Osteoblast (primary cell): Measurements from ENCODE around the gene MISP3. TPM values are rescaled to one million over a fixed set of nuclear protein-coding genes. Genes with fewer than 3 reads are reported as not detected.

Source experiments
- DNase-seq: peaks from one replicate; pipeline ENCODE4 v3.0.0; 2011; ENCODE audit warnings: low spot score, mixed read lengths; ENCODE audit not compliant: insufficient read length; ENCODE audit errors: missing footprints
- H2AFZ ChIP-seq: 2 replicates; pipeline ENCODE4 v1.6.0; 2011; ENCODE audit warnings: mild to moderate bottlenecking, low read length
- H3K27ac ChIP-seq: 2 replicates; pipeline ENCODE4 v1.5.1; 2011; ENCODE audit warnings: mild to moderate bottlenecking, low read depth, low read length, moderate library complexity
- H3K27me3 ChIP-seq: 2 replicates; pipeline ENCODE4 v1.6.0; 2012; ENCODE audit warnings: mild to moderate bottlenecking, control low read depth, inconsistent platforms, low read length, moderate library complexity; ENCODE audit not compliant: insufficient read depth
- H3K36me3 ChIP-seq: 2 replicates; pipeline ENCODE4 v1.5.1; 2011; ENCODE audit warnings: mild to moderate bottlenecking, low read length, control low read depth, moderate library complexity; ENCODE audit not compliant: insufficient read depth
- H3K4me1 ChIP-seq: 2 replicates; pipeline ENCODE4 v1.5.1; 2011; ENCODE audit warnings: mild to moderate bottlenecking, low read length, control low read depth, moderate library complexity; ENCODE audit not compliant: insufficient read depth
- H3K4me2 ChIP-seq: 2 replicates; pipeline ENCODE4 v1.6.0; 2011; ENCODE audit warnings: mild to moderate bottlenecking, low read length; ENCODE audit not compliant: insufficient read depth
- H3K4me3 ChIP-seq: fragments of 200-600 bp; sonication (generic); 3 replicates; pipeline ENCODE4 v1.5.1; 2012; ENCODE audit warnings: mild to moderate bottlenecking, low read length, inconsistent platforms; ENCODE audit not compliant: insufficient read depth
- H3K79me2 ChIP-seq: 2 replicates; pipeline ENCODE4 v1.6.0; 2012; ENCODE audit warnings: mild to moderate bottlenecking, low read length, control low read depth, inconsistent platforms; ENCODE audit not compliant: insufficient read depth
- H3K9me3 ChIP-seq: 2 replicates; pipeline ENCODE4 v1.5.1; 2011; ENCODE audit warnings: low read depth, low read length, control low read depth
- H4K20me1 ChIP-seq: 2 replicates; pipeline ENCODE4 v1.6.0; 2012; ENCODE audit warnings: mild to moderate bottlenecking, low read length, control low read depth; ENCODE audit not compliant: insufficient read depth
- CTCF ChIP-seq: IDR thresholded peaks from 2 replicates; pipeline ENCODE4 v1.5.1; 2011; ENCODE audit warnings: mild to moderate bottlenecking, low read depth, low read length, moderate library complexity; ENCODE audit errors: extremely low read depth
- total RNA-seq: library from RNA; depleted of rRNA; stranded (reverse); fragments of >200 nt; gene quantifications from 2 replicates; pipeline ENCODE4 v1.2.3, GENCODE V29; 2012

The MISP3 gene
- total RNA-seq, 1 donor = 1.1 TPM

GRCh38 chr19:14091813-14092462, 19.4 kb downstream of the MISP3 start:
- TF ChIP-seq CTCF = no peak
- Histone ChIP-seq H2AFZ (no peak overlapping the region), H3K79me2 (no peaks in the 10 kb centered on the region), H3K4me1 (peaks cover 6% of the 10 kb centered on the region), H4K20me1 (peaks cover 12% of the 10 kb centered on the region), H3K9me3 (peaks cover 6% of the 10 kb centered on the region), H3K27me3 (no peaks in the 10 kb centered on the region), H3K36me3 (peaks cover 25% of the 10 kb centered on the region), H3K27ac (peak overlapping the region; percentile 56), H3K4me2 (peak overlapping the region; percentile 95), H3K4me3 (peak overlapping the region; percentile 79)
- DNase-seq = peak; percentile 94

- no peaks in the 10 kb centered on the region for H3K79me2 ChIP-seq
- no peaks in the 10 kb centered on the region for H3K27me3 ChIP-seq
- H3K4me3 ChIP-seq = no peak overlapping the region
- DNase-seq = peak; percentile 55
- H3K9me3 ChIP-seq = peaks cover 6% of the 10 kb centered on the region
- no peak for TF ChIP-seq CTCF
- H3K4me1 ChIP-seq = peaks cover 6% of the 10 kb centered on the region
- H2AFZ ChIP-seq = no peak overlapping the region
- H3K4me2 ChIP-seq = no peak overlapping the region
- H4K20me1 ChIP-seq = peaks cover 11% of the 10 kb centered on the region
- peaks cover 29% of the 10 kb centered on the region for H3K36me3 ChIP-seq
- no peak overlapping the region for H3K27ac ChIP-seq
These were observed 20.7 kb downstream of the MISP3 start for GRCh38 chr19:14093117-14093823.

GRCh38 chr19:14094854-14095253, 22.3 kb downstream of the MISP3 start:
- peak; percentile 14 for DNase-seq
- H3K27ac ChIP-seq = no peak overlapping the region
- H3K36me3 ChIP-seq = peaks cover 24% of the 10 kb centered on the region
- H3K27me3 ChIP-seq = no peaks in the 10 kb centered on the region
- peaks cover 6% of the 10 kb centered on the region for H3K4me1 ChIP-seq
- peaks cover 6% of the 10 kb centered on the region for H3K9me3 ChIP-seq
- H3K4me3 ChIP-seq = no peak overlapping the region
- H2AFZ ChIP-seq = no peak overlapping the region
- no peaks in the 10 kb centered on the region for H3K79me2 ChIP-seq
- no peak for TF ChIP-seq CTCF
- no peaks in the 10 kb centered on the region for H4K20me1 ChIP-seq
- H3K4me2 ChIP-seq = no peak overlapping the region

- Histone ChIP-seq H3K4me3 (no peak overlapping the region), H3K27me3 (no peaks in the 10 kb centered on the region), H4K20me1 (no peaks in the 10 kb centered on the region), H3K4me1 (peaks cover 6% of the 10 kb centered on the region), H2AFZ (no peak overlapping the region), H3K79me2 (no peaks in the 10 kb centered on the region), H3K27ac (no peak overlapping the region), H3K4me2 (no peak overlapping the region), H3K36me3 (peaks cover 36% of the 10 kb centered on the region), H3K9me3 (peaks cover 6% of the 10 kb centered on the region)
- TF ChIP-seq CTCF = peak; percentile 13
- DNase-seq = peak; percentile 57
These were observed 23.8 kb downstream of the MISP3 start for GRCh38 chr19:14096272-14096992.
